ENCODE results near the gene KCNG2.

Gene KCNG2

GRCh38 chr18:79756826-79757225 is 40.9 kb upstream of the KCNG2 start:
- H3K27ac Mint-ChIP-seq = no peak overlapping the region
- H3K4me3 Mint-ChIP-seq = no peak overlapping the region
- DNase-seq = no peak
- H3K4me1 Mint-ChIP-seq = no peaks in the 10 kb centered on the region
- peaks cover 39% of the 10 kb centered on the region for H3K9me3 Mint-ChIP-seq
- H3K27me3 Mint-ChIP-seq (ENCODE audit: low read depth, poor library complexity) = peaks cover 9% of the 10 kb centered on the region
- TF ChIP-seq CTCF (IDR thresholded peaks at IDR 0.05) = no peak
- peaks cover 38% of the 10 kb centered on the region for H3K36me3 Mint-ChIP-seq (ENCODE audit: low read depth)

GRCh38 chr18:79760348-79760747 is 37.4 kb upstream of the KCNG2 start:
- peaks cover 19% of the 10 kb centered on the region for H3K27me3 Mint-ChIP-seq (ENCODE audit: low read depth, poor library complexity)
- H3K36me3 Mint-ChIP-seq (ENCODE audit: low read depth) = peaks cover 30% of the 10 kb centered on the region
- no peak overlapping the region for H3K4me3 Mint-ChIP-seq
- H3K27ac Mint-ChIP-seq = no peak overlapping the region
- no peaks in the 10 kb centered on the region for H3K4me1 Mint-ChIP-seq
- no peak for TF ChIP-seq CTCF (IDR thresholded peaks at IDR 0.05)
- H3K9me3 Mint-ChIP-seq = peaks cover 58% of the 10 kb centered on the region
- no peak for DNase-seq

- H3K9me3 Mint-ChIP-seq = peaks cover 62% of the 10 kb centered on the region
These were observed 36.9 kb upstream of the KCNG2 start for GRCh38 chr18:79760881-79761280.

GRCh38 chr18:79763407-79763806 is 34.3 kb upstream of the KCNG2 start:
- Mint-ChIP-seq H3K27me3 (ENCODE audit: low read depth, poor library complexity) (peaks cover 24% of the 10 kb centered on the region), H3K27ac (peak overlapping the region; percentile 32), H3K9me3 (peaks cover 75% of the 10 kb centered on the region), H3K4me3 (no peak overlapping the region), H3K4me1 (no peaks in the 10 kb centered on the region), H3K36me3 (ENCODE audit: low read depth) (peaks cover 17% of the 10 kb centered on the region)
- no peak for DNase-seq
- no peak for TF ChIP-seq CTCF (IDR thresholded peaks at IDR 0.05)

More at GRCh38 chr18:79760881-79761280, 36.9 kb upstream of the KCNG2 start:
- peaks cover 19% of the 10 kb centered on the region for H3K27me3 Mint-ChIP-seq (ENCODE audit: low read depth, poor library complexity)
- H3K27ac Mint-ChIP-seq = no peak overlapping the region
- peaks cover 27% of the 10 kb centered on the region for H3K36me3 Mint-ChIP-seq (ENCODE audit: low read depth)
- no peak for TF ChIP-seq CTCF (IDR thresholded peaks at IDR 0.05)
- H3K4me1 Mint-ChIP-seq = no peaks in the 10 kb centered on the region
- no peak for DNase-seq
- H3K4me3 Mint-ChIP-seq = no peak overlapping the region

GRCh38 chr18:79764131-79764530 is 33.6 kb upstream of the KCNG2 start:
- H3K27me3 Mint-ChIP-seq (ENCODE audit: low read depth, poor library complexity) = peaks cover 24% of the 10 kb centered on the region
- H3K27ac Mint-ChIP-seq = no peak overlapping the region
- no peak for TF ChIP-seq CTCF (IDR thresholded peaks at IDR 0.05)
- H3K4me3 Mint-ChIP-seq = no peak overlapping the region
- H3K9me3 Mint-ChIP-seq = peaks cover 78% of the 10 kb centered on the region
- peaks cover 13% of the 10 kb centered on the region for H3K36me3 Mint-ChIP-seq (ENCODE audit: low read depth)
- DNase-seq = no peak
- no peaks in the 10 kb centered on the region for H3K4me1 Mint-ChIP-seq

- DNase-seq = no peak
- H3K4me3 Mint-ChIP-seq = no peak overlapping the region
- peaks cover 4% of the 10 kb centered on the region for H3K36me3 Mint-ChIP-seq (ENCODE audit: low read depth)
- H3K9me3 Mint-ChIP-seq = peaks cover 74% of the 10 kb centered on the region
- no peak for TF ChIP-seq CTCF (IDR thresholded peaks at IDR 0.05)
- no peak overlapping the region for H3K27ac Mint-ChIP-seq
- H3K4me1 Mint-ChIP-seq = no peaks in the 10 kb centered on the region
- peaks cover 25% of the 10 kb centered on the region for H3K27me3 Mint-ChIP-seq (ENCODE audit: low read depth, poor library complexity)
These were observed 32.1 kb upstream of the KCNG2 start for GRCh38 chr18:79765491-79766245.

Data from nephron progenitor cell (in vitro differentiated cells).